GM06990 (cell line): ENCODE measurements around the gene KRT73.

Experiments
- DNase-seq: peaks from one replicate; pipeline ENCODE4 v3.0.0-alpha.2; 2011; ENCODE audit not compliant: insufficient read length; ENCODE audit errors: extremely low read depth
- H3K27me3 ChIP-seq: replicated peaks from 2 replicates; pipeline ENCODE4 v1.6.0; 2011; ENCODE audit warnings: low read length; ENCODE audit not compliant: control insufficient read depth, insufficient read depth
- H3K36me3 ChIP-seq: 2 replicates; pipeline ENCODE4 v1.5.1; 2011; ENCODE audit warnings: low read length; ENCODE audit not compliant: control insufficient read depth, insufficient read depth
- H3K4me3 ChIP-seq: replicated peaks from 2 replicates; pipeline ENCODE4 v1.5.1; 2011; ENCODE audit warnings: low read depth, mild to moderate bottlenecking, control low read depth, low read length
- CTCF ChIP-seq: IDR thresholded peaks from 2 replicates; pipeline ENCODE4 v1.5.1; 2011; ENCODE audit warnings: low read length, control low read depth, mild to moderate bottlenecking, inconsistent platforms; ENCODE audit not compliant: insufficient read depth, poor library complexity, severe bottlenecking

The KRT73 gene

GRCh38 chr12:52662093-52662917, 43.9 kb upstream of the KRT73 start:
- Histone ChIP-seq H3K4me3 (no peak overlapping the region), H3K36me3 (no peaks in the 10 kb centered on the region), H3K27me3 (peaks cover 1% of the 10 kb centered on the region)
- DNase-seq = no peak
- TF ChIP-seq CTCF = no peak

GRCh38 chr12:52661668-52662067, 43.3 kb upstream of the KRT73 start:
- Histone ChIP-seq H3K4me3 (no peak overlapping the region), H3K36me3 (no peaks in the 10 kb centered on the region), H3K27me3 (peaks cover 1% of the 10 kb centered on the region)
- DNase-seq = no peak
- no peak for TF ChIP-seq CTCF

- DNase-seq = no peak
- H3K36me3 ChIP-seq = no peaks in the 10 kb centered on the region
- no peak overlapping the region for H3K4me3 ChIP-seq
- peaks cover 1% of the 10 kb centered on the region for H3K27me3 ChIP-seq
- TF ChIP-seq CTCF = no peak
Measured at GRCh38 chr12:52660934-52661499, 42.7 kb upstream of the KRT73 start.

DNA sequence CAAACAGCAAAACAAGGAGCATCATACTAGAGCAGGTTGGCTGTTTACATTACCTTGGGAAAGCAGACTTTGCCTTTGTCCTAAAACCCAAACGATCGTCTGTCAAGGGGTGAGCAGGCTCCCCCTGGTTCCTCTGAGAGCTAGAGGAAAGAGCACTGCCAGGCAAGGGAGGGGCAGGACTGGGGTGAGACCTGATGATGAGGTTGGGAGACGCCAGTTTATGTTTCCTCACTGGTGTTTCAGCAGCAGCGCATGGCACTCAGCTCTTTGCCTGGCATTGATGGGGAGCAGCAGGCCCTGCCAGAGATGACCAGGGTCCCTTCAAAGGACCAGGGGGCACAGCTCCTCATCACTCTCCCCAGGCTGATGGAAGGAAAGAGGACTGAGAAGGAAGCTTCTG, 41.6 kb upstream of the KRT73 start:
- Histone ChIP-seq H3K4me3 (no peak overlapping the region), H3K36me3 (no peaks in the 10 kb centered on the region), H3K27me3 (peaks cover 1% of the 10 kb centered on the region)
- no peak for DNase-seq
- no peak for TF ChIP-seq CTCF

DNA sequence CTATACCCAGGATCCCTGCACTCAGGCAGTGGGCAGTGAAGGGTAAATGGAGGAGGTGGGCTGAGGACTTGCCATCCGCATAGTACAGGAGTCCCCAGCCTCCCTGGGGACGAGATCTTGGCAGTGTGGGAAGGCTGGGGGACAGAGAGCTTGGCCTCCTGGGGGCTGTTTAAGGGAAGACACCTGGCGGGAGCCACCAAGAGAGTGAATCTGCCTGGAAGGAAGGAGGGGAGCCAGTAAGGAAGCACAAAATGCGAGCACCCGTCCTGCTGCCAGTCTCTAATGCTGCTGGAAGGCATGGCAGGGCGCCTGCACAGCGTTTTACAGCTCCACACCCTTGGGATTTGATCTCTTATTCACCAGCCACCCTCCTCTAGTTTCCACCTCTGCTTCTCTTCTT, 41.0 kb upstream of the KRT73 start:
- TF ChIP-seq CTCF = no peak
- H3K4me3 ChIP-seq = no peak overlapping the region
- peaks cover 1% of the 10 kb centered on the region for H3K27me3 ChIP-seq
- no peaks in the 10 kb centered on the region for H3K36me3 ChIP-seq
- DNase-seq = no peak
